ENCODE data around the gene PPP3CA.

- no peak for TF ChIP-seq EZH2 (IDR thresholded peaks at IDR 0.05; ENCODE audit: low read length)
- TF ChIP-seq CTCF (optimal IDR thresholded peaks at IDR 0.05 in 1 of 3, IDR thresholded peaks at IDR 0.05 in 1 of 3, conservative IDR thresholded peaks at IDR 0.05 in 1 of 3; ENCODE audit: extremely low read depth in 1 of 3, insufficient read depth in 2 of 3, low read length in 3 of 3), result no peak
These were observed 205.1 kb downstream of the PPP3CA start for GRCh38 chr4:101142259-101142658.
